GM21619 (cell line): ENCODE results near the gene RAB23.

ENCODE experiments used
- ATAC-seq: cut with Tn5 transposase; IDR thresholded peaks from one replicate; pipeline ENCODE4 v1.9.1; 2021; ENCODE audit not compliant: unreplicated experiment

The RAB23 gene

DNA sequence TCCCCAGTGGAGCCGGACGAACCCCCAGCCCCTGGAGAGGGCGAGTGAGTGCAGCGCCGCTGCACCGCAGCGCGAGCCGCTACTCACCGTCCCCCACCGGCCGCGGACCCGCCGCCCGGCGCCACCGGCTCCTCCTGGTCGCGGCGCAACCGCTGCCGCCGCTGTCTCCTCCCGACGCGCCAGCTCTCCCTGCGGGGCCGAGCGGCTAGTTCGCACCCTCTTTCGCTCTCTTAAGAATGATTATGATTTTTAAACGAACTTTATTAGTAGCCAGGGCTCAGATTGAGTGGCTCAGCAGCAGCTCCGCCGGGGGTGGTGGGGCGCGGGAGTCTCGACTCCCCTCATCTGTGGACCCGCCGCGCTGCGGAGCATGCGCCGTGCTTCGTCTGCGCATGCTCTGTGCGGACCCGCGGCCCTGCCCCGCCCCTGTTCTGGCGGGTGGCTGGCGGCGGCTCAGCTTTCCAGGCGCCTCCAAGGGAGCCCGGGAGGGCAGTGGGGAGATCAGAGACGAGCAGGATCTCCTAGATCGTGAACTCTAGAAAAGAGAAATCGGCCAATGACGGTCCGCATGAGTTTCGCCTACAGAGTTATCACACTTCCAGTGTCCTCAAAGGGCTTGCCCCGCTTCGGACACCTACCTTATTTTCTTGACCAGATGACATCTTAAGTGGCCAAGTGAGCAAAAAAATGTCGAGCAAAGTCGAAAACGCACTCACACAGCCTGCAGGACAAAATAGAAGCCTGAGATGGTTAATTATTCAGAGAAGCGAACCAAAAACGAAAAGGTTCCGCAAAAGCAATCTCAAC is at the start of gene RAB23:
TSS of gene RAB23 (minus strand) at position 372 of the 807 bp plus-strand sequence. CDS start 11,927 bp downstream, outside the sequence.
- peak; percentile 69 for ATAC-seq

GRCh38 chr6:57268294-57268640 is 46.2 kb upstream of the RAB23 start:
- ATAC-seq: no peak

DNA sequence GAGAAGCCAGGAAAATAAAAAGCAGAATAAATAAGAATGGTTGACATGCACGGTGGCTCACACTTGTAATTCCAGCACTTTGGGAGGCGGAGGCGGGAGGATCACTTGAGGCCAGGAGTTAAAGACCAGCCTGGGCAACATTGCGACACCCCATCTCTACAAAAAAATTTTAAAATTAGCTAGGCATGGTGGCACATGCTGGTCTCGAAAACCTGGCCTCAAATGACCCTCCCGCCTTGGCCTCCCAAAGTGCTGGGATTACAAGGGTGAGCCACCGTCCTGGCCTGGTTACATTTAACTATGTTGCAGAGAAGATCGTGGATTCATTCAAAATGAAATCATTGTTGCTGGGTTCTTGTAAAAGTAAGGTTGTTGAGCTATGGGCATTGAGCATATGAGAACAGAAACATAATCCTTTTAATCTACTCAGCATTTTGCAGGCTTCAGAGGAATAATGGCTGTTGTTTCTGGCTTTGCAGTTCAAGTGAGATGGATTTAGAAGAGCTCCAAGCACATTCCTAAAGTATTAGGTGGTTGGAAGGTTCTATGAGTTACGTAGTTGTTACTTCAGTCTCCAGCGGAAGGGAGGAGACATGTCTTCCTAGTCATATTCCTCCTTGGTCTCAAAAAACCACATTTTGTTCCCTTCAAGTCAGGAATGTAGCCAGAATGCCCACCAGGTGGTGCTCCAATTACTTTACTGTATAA is 45.6 kb upstream of the RAB23 start:
- no peak for ATAC-seq

DNA sequence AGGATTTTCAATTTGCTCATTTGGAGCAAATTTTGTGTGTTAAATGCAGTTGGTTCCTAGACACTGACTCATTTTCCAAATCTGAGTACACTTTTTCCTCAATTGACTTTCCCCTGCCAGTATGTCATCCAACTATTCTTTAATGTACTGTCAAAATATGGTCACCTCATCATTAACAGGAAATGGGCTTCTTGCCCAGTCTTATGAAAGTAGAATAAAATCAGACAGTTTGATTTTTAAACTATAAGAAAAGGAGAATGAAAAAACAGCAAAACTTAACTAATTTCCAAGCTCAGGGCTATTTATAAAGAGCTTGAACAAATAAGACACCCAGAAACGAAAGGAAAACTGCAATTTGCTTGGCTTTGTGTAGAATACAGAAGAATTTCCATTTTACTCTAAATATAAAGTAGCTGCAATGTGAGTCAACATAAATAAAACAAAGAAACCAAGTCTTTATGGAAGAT is 43.7 kb upstream of the RAB23 start:
- no peak for ATAC-seq

- ATAC-seq: no peak
Observed at GRCh38 chr6:57263739-57264138, 41.6 kb upstream of the RAB23 start.

- ATAC-seq: no peak
Observed at GRCh38 chr6:57262901-57263694, 41.0 kb upstream of the RAB23 start.

DNA sequence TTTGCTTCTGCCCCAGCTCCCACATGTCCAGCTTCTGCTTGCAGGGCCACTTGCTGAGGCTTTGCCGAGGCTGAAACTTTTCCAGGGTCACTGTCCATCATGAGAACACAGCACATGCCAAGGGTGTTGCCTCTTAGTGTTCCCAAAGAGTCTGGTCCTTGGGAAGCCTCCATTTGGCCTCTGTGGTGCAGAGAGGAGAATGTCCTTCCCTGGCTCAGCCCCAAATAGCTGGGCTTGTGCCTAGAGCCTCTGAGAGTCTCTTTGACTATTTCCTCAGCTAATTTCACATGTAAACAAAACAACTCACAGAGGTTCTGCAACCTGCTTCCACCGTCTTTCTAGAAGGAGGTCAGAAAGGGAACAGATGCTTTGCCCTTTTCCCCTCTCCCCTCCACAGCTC is 40.4 kb upstream of the RAB23 start:
- ATAC-seq: no peak

DNA sequence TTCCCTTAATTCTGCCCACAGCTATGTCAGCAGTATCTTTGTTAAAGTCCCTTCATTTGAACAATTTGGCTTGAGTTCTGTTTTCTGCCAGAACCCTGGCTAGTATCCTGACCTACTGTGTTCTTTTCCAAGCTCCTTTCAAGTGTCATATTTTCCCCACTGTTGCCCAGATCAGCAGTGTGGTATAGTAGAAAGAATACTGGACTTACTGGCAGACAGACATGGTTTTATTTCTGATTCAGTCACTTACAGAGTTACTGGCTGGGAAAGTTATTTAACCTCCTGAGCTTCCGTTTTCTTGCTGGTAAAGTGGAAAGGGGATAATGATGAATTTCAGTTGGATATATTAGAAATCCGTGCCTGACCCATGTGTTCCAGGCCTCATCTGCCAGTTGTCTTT is 39.8 kb upstream of the RAB23 start:
- no peak for ATAC-seq

- no peak for ATAC-seq
Observed at GRCh38 chr6:57259064-57259463, 37.0 kb upstream of the RAB23 start.

DNA sequence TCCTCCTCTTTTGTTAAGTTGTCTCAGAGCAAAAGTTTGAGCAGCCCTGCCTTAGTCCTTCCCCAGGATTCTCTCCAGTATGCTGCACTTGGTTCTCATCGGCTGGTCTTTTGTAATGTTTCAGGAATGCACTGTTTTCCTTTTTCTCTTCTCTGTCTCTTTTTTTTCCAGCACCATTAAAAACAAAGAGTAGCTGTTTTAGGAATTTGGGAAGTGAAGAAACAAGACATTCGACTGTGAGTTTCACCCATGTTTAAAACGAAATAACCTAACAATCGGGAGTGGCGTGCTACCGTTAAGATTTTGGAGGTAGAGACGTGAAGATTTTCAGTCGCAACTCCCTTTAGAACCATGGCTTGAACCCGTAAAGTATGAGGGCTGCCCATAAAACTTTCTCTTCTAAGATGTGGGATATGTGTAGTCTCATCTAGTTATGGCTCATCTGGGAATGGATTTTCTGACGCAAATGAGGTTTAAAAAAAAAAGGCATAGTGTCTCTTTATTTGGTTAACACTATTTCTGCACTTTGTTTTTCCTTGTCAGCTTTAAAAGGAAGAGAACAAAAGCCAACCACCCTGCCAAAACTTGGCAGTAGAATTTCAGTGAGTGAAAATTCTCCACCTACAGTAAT is 35.9 kb upstream of the RAB23 start:
- ATAC-seq: no peak

DNA sequence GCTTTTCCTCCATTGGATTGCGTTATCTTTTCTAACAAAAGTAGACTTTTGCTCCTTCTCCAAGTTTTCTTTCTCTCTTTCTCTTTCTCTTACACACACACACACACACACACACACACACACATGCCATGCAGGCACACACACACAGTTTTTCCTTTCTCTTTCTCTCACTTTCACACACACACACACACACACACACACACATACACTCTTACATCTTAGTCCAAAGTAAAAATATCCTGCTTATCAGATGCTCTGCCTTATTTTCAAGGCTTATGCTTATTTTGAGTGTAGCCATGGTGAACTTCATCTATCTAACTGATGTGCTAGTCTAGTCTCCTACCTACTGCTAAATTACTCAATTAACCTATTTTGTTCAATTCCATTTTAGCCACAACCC is 34.4 kb upstream of the RAB23 start:
- no peak for ATAC-seq

DNA sequence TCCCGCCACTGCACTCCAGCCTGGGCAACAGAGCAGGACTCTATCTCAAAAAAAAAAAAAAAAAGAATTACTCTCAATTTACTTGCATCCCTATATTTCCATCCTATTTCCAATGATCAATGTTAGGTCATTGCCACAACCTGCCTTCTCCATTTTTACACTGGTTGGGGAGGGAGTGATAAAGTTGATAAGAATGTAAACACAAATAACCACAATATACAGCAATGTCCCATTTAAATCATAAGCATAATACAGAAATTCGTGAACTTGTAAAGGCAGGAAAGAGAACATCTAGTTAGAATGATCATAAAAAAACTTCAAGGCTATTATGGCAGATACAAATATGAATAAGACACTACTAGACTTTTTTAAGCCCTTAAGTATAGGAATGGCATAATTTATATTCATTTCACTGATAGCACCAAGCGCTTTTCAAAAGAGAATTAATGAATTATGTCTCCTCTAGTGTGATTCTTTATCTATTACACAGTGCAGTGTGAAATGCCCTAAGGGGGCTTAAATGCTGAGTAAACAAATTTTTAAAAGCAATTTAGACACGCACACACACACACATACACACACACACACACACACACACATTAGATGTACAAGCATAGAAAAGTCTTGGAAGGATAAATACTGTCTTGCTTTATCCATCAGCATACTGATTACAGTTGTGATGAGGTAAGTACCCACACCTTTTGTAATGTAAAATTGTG is 33.5 kb upstream of the RAB23 start:
- no peak for ATAC-seq

- ATAC-seq: no peak
Observed at GRCh38 chr6:57254055-57254717, 32.1 kb upstream of the RAB23 start.

DNA sequence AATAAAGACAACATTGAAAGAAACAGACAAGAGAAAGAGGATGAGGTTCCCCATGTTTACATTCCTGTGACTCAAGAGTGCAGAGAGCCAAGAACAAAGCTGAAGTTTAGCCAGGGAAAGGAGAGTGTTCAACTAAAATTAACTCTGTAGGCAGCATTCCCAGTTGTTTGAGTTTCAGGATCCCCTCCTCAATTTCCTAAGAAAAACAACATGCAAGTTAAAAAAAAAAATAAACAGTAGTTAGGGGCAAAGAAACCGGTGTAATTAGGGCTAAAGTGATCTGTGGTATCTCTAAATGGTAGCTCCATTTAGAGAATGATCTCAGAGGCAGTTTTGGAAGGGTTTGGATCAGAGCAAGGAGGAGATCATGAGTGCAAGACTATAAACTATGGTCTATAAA is 30.9 kb upstream of the RAB23 start:
- ATAC-seq: no peak

DNA sequence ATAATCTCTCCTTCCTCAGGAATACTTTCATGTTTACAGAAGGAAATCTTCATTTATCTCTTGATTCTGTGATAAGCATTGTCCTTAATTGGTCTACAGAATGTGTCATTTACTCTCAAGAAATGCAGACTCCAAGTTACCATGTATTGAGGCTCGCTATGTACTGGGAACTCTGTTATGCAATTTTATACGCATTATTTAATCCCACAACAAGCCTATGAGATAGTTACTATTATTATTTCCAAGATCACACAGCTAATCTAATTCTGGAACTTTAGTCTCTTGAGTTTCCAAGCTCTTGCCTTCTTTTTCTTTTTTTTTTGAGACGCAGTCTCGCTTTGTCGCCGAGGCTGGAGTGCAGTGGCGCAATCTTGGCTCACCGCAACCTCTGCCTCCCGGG is 30.0 kb upstream of the RAB23 start:
- ATAC-seq: no peak

DNA sequence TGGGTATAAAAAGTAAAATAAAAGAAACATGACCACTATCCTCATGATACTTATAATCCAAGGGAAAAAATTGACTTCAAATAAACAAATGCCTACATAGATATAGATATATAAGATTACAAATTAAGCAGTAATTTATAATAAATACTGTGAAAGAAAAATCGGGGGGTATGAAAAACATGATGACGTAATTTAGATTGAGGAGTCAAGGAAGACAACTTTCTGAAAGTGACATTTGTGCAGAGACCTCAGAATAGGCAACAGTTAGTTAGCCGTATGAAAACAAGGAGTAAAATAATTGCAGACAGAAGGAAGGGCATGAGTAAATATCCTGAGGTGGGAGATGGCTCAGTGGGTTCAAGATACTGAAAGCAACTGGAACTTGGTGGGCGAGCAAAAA is 28.2 kb upstream of the RAB23 start:
- ATAC-seq: no peak

- no peak for ATAC-seq
Observed at GRCh38 chr6:57248311-57248895, 26.3 kb upstream of the RAB23 start.

GRCh38 chr6:57247603-57248002 is 25.5 kb upstream of the RAB23 start:
- ATAC-seq: no peak

DNA sequence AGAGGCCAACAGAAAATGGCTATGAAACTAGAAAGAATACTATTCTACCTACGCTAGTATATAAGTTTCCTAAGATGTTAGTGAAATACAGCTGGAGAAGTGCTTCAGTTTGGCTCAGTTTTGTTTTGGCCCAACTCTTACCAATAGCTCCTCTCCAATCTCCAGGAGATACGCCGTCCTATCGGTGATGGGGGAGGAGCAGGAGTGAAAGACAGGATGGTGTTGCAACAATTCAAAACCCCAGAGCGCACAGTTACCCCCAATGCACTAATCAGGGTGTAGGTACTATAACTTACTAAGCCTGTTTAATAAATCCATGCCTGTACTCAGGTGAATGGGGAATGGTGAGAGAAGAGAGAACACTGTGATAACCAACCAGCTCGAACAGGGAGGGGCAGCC is 24.2 kb upstream of the RAB23 start:
- no peak for ATAC-seq

GRCh38 chr6:57243954-57244353 is 21.8 kb upstream of the RAB23 start:
- ATAC-seq: no peak
